GM20000 (cell line): ENCODE results near the gene MZT2A.
A peak's percentile ranks its signal among the peaks of the same experiment; 100 is the strongest.
"Not testable (repeated sequence)": the region's sequence is repeated elsewhere in the genome, so short reads cannot be mapped to it uniquely, and the experiment has no call there.

Experiments used
- DNase-seq: peaks from one replicate; pipeline ENCODE4 v3.0.0; 2012; ENCODE audit warnings: low spot score
- CTCF ChIP-seq: IDR thresholded peaks from 2 replicates; pipeline ENCODE4 v1.5.1; 2012; ENCODE audit warnings: mild to moderate bottlenecking, control low read depth; ENCODE audit errors: extremely low read depth, missing control alignments

MZT2A gene

GRCh38 chr2:131511291-131511968 lies 19.2 kb upstream of the MZT2A start:
- DNase-seq = not testable (repeated sequence)

- no peak for DNase-seq
- no peak for TF ChIP-seq CTCF
These were observed 17.4 kb upstream of the MZT2A start for GRCh38 chr2:131509615-131510014.

- not testable (repeated sequence) for DNase-seq
These were observed 12.0 kb upstream of the MZT2A start for GRCh38 chr2:131504082-131504750.

- not testable (repeated sequence) for DNase-seq
These were observed 11.4 kb upstream of the MZT2A start for GRCh38 chr2:131503587-131503986.

GRCh38 chr2:131498321-131498973 lies 6.2 kb upstream of the MZT2A start:
- not testable (repeated sequence) for DNase-seq

- not testable (repeated sequence) for DNase-seq
These were observed 3.3 kb upstream of the MZT2A start for GRCh38 chr2:131495506-131495905.

GRCh38 chr2:131493199-131493968 lies 1.2 kb upstream of the MZT2A start:
- no peak for TF ChIP-seq CTCF
- DNase-seq = no peak

- DNase-seq = peak; percentile 98
- TF ChIP-seq CTCF = peak; percentile 76
These were observed 411 bp upstream of the MZT2A start for GRCh38 chr2:131492418-131493198.

- not testable (repeated sequence) for DNase-seq
These were observed 744 bp downstream of the MZT2A start for GRCh38 chr2:131491469-131491836.

GRCh38 chr2:131490616-131491468 lies 1.4 kb downstream of the MZT2A start:
- not testable (repeated sequence) for DNase-seq
